GM21528 (cell line): ENCODE measurements around the gene BRD1.

Experiments
- ATAC-seq: cut with Tn5 transposase; IDR thresholded peaks from one replicate; pipeline ENCODE4 v1.9.1; 2021; ENCODE audit warnings: mild to moderate bottlenecking, moderate library complexity; ENCODE audit not compliant: unreplicated experiment, low FRiP score

The BRD1 gene

GRCh38 chr22:49755631-49756001, 72.1 kb downstream of the BRD1 start:
- ATAC-seq, result no peak

GRCh38 chr22:49754696-49755630, 72.7 kb downstream of the BRD1 start:
- no peak for ATAC-seq

- ATAC-seq, result no peak
Observed at GRCh38 chr22:49753961-49754695, 73.5 kb downstream of the BRD1 start.

- no peak for ATAC-seq
Observed at GRCh38 chr22:49753276-49753890, 74.3 kb downstream of the BRD1 start.

GRCh38 chr22:49752598-49753091, 75.0 kb downstream of the BRD1 start:
- ATAC-seq, result no peak

GRCh38 chr22:49751966-49752597, 75.6 kb downstream of the BRD1 start:
- no peak for ATAC-seq

GRCh38 chr22:49751318-49751965, 76.2 kb downstream of the BRD1 start:
- ATAC-seq, result no peak

GRCh38 chr22:49749885-49750510, 77.7 kb downstream of the BRD1 start:
- ATAC-seq, result no peak

- no peak for ATAC-seq
Observed at GRCh38 chr22:49749227-49749626, 78.4 kb downstream of the BRD1 start.

- no peak for ATAC-seq
Observed at GRCh38 chr22:49748514-49748913, 79.2 kb downstream of the BRD1 start.

GRCh38 chr22:49747716-49748115, 80.0 kb downstream of the BRD1 start:
- ATAC-seq, result no peak

GRCh38 chr22:49747130-49747529, 80.5 kb downstream of the BRD1 start:
- no peak for ATAC-seq

- no peak for ATAC-seq
Observed at GRCh38 chr22:49746065-49746464, 81.6 kb downstream of the BRD1 start.

- no peak for ATAC-seq
Observed at GRCh38 chr22:49740242-49740641, 87.4 kb downstream of the BRD1 start.

- no peak for ATAC-seq
Observed at GRCh38 chr22:49739138-49739537, 88.5 kb downstream of the BRD1 start.

- no peak for ATAC-seq
Observed at GRCh38 chr22:49738566-49738965, 89.1 kb downstream of the BRD1 start.

- ATAC-seq, result no peak
Observed at GRCh38 chr22:49738006-49738405, 89.7 kb downstream of the BRD1 start.

- ATAC-seq, result no peak
Observed at GRCh38 chr22:49737101-49737551, 90.5 kb downstream of the BRD1 start.

GRCh38 chr22:49736538-49736937, 91.1 kb downstream of the BRD1 start:
- no peak for ATAC-seq
